K562 (cell line): ENCODE data around the gene SV2A. TPM values are rescaled to one million over a fixed set of nuclear protein-coding genes. Genes with fewer than 3 reads are reported as not detected.

Source experiments
- ARID2 ChIP-seq: fragments of 450-650 bp; IDR thresholded peaks from 2 replicates; pipeline ENCODE4 v1.6.1; 2017; ENCODE audit warnings: antibody characterized with exemption, mild to moderate bottlenecking
- CEBPB ChIP-seq: fragments of 450-650 bp; IDR thresholded peaks from 2 replicates; pipeline ENCODE4 v1.6.1; 2016; ENCODE audit warnings: missing genetic modification characterization, missing compliant biosample characterization
- HDAC2 ChIP-seq: fragments of 450-650 bp; IDR thresholded peaks from 2 replicates; pipeline ENCODE4 v1.6.1; 2016; ENCODE audit warnings: mild to moderate bottlenecking
- LEF1 ChIP-seq: fragments of 450-650 bp; IDR thresholded peaks from 2 replicates; pipeline ENCODE4 v1.6.1; 2016; ENCODE audit warnings: mild to moderate bottlenecking
- MYC ChIP-seq, 2 experiments: fragments of 250-450 bp in 1 of 2; sonication (Bioruptor Pico) in 1 of 2; IDR thresholded peaks; 2 replicates each; pipeline versions ENCODE4 v1.5.1 to v1.6.1; 2012 to 2021; ENCODE audit warnings: low read depth in 2 of 2, borderline replicate concordance in 1 of 2, improper control_type of control experiment in 1 of 2, low read length in 1 of 2, mild to moderate bottlenecking in 1 of 2, moderate library complexity in 1 of 2
- SNRNP70 ChIP-seq: fragments of 200-400 bp; formaldehyde crosslinking; optimal IDR thresholded peaks from 2 replicates; pipeline ENCODE3; 2017; ENCODE audit warnings: low read depth, low read length
- ZFP36 ChIP-seq: fragments of 150-350 bp; IDR thresholded peaks from 2 replicates; pipeline ENCODE4 v1.6.1; 2018; ENCODE audit warnings: low read length, low read depth; ENCODE audit not compliant: partially characterized antibody
- ZNF24 ChIP-seq: fragments of 450-650 bp; IDR thresholded peaks from 2 replicates; pipeline ENCODE4 v1.6.1; 2016
- ZNF253 ChIP-seq: fragments of 250-450 bp; sonication (Bioruptor Pico); conservative IDR thresholded peaks from 2 replicates; pipeline ENCODE4 v1.6.1; 2021; ENCODE audit warnings: mild to moderate bottlenecking
- polyA plus RNA-seq, 8 experiments: library from polyadenylated mRNA; depleted of rRNA in 4 of 8; stranded (reverse) in 5 of 8; unstranded in 3 of 8; fragments of >200 nt; fragmentation: Nextera tagmentation in 2 of 8; fragmentation: Illumina TruSeq in 1 of 8; extraction: Ambion mirVana in 2 of 8; extraction: Trizol in 1 of 8; gene quantifications; 2 replicates each; pipeline versions ENCODE4 v1.2.1 to v1.2.3, GENCODE V29; 2011 to 2014; ENCODE audit warnings: inconsistent platforms in 1 of 8, missing spikeins in 1 of 8
- total RNA-seq, 7 experiments: library from RNA; depleted of rRNA in 6 of 7; stranded (reverse); fragments of >200 nt in 6 of 7; fragmentation: Illumina TruSeq in 2 of 7; extraction: Trizol in 2 of 7; gene quantifications; 2 replicates each; pipeline versions ENCODE4 v1.2.1 to v1.2.3, GENCODE V29; 2011 to 2021; ENCODE audit warnings: low replicate concordance in 1 of 7
- TF ChIP-seq, protein P1 (sequence below): fragments of 450-650 bp; IDR thresholded peaks from 2 replicates; pipeline ENCODE4 v1.6.1; 2016; ENCODE audit warnings: low read depth
- TF ChIP-seq, protein P2 (sequence below), 3 experiments: IDR thresholded peaks in 2 of 3; conservative IDR thresholded peaks in 1 of 3; 2 replicates each; pipeline ENCODE4 v1.5.1; 2011 to 2012; ENCODE audit warnings: low read length in 3 of 3, mild to moderate bottlenecking in 3 of 3, control low read depth in 2 of 3, improper control_type of control experiment in 1 of 3, inconsistent platforms in 1 of 3, low read depth in 1 of 3, mixed read lengths in 1 of 3, moderate library complexity in 1 of 3; ENCODE audit not compliant: insufficient read depth in 2 of 3
- TF ChIP-seq, protein P3 (sequence below): IDR thresholded peaks from 2 replicates; pipeline ENCODE4 v1.6.1; 2012; ENCODE audit warnings: low read depth, low read length, improper control_type of control experiment, borderline replicate concordance
- TF ChIP-seq, protein P4 (sequence below): fragments of 450-650 bp; IDR thresholded peaks from 2 replicates; pipeline ENCODE4 v1.6.1; 2018; ENCODE audit not compliant: partially characterized antibody

SV2A gene
- total and polyA plus RNA-seq, 9 of the 15 experiments (the other 6 are each of a cell fraction or from before 2014, with no cell fraction given) = 0.07 to 0.22 (median 0.11) TPM; not detected in 1

DNA sequence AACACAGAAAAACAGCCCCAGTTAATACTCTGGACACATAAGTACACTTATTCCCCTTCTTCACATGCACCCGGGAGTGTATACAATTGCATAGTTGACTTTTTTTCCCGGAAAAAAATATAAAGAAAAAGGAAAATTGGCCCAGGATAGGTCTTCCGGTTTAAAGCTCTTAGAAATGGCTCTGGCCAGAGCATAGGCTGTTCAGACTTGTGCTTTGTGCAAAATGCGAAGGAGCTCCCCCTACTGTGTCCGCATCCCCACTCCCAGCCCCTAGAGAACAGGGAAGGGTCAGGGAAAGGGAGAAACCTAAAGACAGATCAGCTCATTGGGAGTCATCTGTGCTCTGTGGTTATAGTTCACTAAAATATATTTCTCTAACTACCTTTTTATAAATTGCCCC is 24.6 kb upstream of the SV2A start (continued):
- TF ChIP-seq, protein P1, sequence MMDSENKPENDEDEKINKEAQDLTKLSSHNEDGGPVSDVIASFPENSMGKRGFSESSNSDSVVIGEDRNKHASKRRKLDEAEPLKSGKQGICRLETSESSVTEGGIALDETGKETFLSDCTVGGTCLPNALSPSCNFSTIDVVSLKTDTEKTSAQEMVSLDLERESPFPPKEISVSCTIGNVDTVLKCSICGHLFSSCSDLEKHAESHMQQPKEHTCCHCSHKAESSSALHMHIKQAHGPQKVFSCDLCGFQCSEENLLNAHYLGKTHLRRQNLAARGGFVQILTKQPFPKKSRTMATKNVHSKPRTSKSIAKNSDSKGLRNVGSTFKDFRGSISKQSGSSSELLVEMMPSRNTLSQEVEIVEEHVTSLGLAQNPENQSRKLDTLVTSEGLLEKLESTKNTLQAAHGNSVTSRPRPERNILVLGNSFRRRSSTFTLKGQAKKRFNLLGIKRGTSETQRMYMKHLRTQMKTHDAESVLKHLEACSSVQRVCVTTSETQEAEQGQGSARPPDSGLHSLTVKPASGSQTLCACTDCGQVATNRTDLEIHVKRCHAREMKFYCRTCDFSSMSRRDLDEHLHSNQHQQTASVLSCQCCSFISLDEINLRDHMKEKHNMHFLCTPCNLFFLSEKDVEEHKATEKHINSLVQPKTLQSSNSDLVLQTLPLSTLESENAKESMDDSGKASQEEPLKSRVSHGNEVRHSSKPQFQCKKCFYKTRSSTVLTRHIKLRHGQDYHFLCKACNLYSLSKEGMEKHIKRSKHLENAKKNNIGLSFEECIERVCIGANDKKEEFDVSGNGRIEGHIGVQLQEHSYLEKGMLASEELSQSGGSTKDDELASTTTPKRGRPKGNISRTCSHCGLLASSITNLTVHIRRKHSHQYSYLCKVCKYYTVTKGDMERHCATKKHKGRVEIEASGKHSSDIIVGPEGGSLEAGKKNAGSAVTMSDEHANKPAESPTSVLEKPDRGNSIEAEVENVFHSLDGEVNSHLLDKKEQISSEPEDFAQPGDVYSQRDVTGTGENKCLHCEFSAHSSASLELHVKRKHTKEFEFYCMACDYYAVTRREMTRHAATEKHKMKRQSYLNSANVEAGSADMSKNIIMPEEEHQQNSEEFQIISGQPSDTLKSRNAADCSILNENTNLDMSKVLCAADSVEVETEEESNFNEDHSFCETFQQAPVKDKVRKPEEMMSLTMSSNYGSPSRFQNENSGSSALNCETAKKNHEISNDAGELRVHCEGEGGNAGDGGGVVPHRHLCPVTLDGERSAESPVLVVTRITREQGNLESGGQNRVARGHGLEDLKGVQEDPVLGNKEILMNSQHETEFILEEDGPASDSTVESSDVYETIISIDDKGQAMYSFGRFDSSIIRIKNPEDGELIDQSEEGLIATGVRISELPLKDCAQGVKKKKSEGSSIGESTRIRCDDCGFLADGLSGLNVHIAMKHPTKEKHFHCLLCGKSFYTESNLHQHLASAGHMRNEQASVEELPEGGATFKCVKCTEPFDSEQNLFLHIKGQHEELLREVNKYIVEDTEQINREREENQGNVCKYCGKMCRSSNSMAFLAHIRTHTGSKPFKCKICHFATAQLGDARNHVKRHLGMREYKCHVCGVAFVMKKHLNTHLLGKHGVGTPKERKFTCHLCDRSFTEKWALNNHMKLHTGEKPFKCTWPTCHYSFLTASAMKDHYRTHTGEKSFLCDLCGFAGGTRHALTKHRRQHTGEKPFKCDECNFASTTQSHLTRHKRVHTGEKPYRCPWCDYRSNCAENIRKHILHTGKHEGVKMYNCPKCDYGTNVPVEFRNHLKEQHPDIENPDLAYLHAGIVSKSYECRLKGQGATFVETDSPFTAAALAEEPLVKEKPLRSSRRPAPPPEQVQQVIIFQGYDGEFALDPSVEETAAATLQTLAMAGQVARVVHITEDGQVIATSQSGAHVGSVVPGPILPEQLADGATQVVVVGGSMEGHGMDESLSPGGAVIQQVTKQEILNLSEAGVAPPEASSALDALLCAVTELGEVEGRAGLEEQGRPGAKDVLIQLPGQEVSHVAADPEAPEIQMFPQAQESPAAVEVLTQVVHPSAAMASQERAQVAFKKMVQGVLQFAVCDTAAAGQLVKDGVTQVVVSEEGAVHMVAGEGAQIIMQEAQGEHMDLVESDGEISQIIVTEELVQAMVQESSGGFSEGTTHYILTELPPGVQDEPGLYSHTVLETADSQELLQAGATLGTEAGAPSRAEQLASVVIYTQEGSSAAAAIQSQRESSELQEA = no peak
- TF ChIP-seq ZNF253 (CRISPR knock-in tag) (no peak), ZNF24 (no peak), ARID2 (no peak), HDAC2 (no peak), ZFP36 (no peak), SNRNP70 (no peak), LEF1 (no peak), MYC (IDR thresholded peaks at IDR 0.05; ENCODE audit: low read depth, low read length) (peak; percentile 37; the same call in 1 of the 2 replicates), MYC (CRISPR knock-in tag; IDR thresholded peaks at IDR 0.05; ENCODE audit: borderline replicate concordance, low read depth) (no peak), CEBPB (tag) (no peak)
- TF ChIP-seq, protein P2, sequence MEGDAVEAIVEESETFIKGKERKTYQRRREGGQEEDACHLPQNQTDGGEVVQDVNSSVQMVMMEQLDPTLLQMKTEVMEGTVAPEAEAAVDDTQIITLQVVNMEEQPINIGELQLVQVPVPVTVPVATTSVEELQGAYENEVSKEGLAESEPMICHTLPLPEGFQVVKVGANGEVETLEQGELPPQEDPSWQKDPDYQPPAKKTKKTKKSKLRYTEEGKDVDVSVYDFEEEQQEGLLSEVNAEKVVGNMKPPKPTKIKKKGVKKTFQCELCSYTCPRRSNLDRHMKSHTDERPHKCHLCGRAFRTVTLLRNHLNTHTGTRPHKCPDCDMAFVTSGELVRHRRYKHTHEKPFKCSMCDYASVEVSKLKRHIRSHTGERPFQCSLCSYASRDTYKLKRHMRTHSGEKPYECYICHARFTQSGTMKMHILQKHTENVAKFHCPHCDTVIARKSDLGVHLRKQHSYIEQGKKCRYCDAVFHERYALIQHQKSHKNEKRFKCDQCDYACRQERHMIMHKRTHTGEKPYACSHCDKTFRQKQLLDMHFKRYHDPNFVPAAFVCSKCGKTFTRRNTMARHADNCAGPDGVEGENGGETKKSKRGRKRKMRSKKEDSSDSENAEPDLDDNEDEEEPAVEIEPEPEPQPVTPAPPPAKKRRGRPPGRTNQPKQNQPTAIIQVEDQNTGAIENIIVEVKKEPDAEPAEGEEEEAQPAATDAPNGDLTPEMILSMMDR (IDR thresholded peaks at IDR 0.05 in 2 of 3, conservative IDR thresholded peaks at IDR 0.05 in 1 of 3; ENCODE audit: insufficient read depth in 2 of 3, low read depth in 1 of 3, low read length in 3 of 3) = peak; percentile 46 to 70 (median 59)
- TF ChIP-seq, protein P3, sequence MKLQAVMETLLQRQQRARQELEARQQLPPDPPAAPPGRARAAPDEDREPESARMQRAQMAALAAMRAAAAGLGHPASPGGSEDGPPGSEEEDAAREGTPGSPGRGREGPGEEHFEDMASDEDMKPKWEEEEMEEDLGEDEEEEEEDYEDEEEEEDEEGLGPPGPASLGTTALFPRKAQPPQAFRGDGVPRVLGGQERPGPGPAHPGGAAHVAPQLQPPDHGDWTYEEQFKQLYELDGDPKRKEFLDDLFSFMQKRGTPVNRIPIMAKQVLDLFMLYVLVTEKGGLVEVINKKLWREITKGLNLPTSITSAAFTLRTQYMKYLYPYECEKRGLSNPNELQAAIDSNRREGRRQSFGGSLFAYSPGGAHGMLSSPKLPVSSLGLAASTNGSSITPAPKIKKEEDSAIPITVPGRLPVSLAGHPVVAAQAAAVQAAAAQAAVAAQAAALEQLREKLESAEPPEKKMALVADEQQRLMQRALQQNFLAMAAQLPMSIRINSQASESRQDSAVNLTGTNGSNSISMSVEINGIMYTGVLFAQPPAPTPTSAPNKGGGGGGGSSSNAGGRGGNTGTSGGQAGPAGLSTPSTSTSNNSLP = no peak
- TF ChIP-seq, protein P4, sequence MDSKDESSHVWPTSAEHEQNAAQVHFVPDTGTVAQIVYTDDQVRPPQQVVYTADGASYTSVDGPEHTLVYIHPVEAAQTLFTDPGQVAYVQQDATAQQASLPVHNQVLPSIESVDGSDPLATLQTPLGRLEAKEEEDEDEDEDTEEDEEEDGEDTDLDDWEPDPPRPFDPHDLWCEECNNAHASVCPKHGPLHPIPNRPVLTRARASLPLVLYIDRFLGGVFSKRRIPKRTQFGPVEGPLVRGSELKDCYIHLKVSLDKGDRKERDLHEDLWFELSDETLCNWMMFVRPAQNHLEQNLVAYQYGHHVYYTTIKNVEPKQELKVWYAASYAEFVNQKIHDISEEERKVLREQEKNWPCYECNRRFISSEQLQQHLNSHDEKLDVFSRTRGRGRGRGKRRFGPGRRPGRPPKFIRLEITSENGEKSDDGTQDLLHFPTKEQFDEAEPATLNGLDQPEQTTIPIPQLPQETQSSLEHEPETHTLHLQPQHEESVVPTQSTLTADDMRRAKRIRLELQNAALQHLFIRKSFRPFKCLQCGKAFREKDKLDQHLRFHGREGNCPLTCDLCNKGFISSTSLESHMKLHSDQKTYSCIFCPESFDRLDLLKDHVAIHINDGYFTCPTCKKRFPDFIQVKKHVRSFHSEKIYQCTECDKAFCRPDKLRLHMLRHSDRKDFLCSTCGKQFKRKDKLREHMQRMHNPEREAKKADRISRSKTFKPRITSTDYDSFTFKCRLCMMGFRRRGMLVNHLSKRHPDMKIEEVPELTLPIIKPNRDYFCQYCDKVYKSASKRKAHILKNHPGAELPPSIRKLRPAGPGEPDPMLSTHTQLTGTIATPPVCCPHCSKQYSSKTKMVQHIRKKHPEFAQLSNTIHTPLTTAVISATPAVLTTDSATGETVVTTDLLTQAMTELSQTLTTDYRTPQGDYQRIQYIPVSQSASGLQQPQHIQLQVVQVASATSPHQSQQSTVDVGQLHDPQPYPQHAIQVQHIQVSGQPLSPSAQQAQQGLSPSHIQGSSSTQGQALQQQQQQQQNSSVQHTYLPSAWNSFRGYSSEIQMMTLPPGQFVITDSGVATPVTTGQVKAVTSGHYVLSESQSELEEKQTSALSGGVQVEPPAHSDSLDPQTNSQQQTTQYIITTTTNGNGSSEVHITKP = peak; percentile 14
